WI38 (cell line): ENCODE results near the gene COL23A1.

ENCODE experiments used
- H3K4me3 ChIP-seq: 2 replicates; pipeline ENCODE4 v1.5.1; 2011; ENCODE audit warnings: low read depth, mild to moderate bottlenecking, control low read depth, low read length
- CTCF ChIP-seq: IDR thresholded peaks from 2 replicates; pipeline ENCODE4 v1.5.1; 2012; ENCODE audit warnings: low read depth, mild to moderate bottlenecking, control low read depth, low read length

COL23A1 gene

GRCh38 chr5:178537467-178538371 lies 52.5 kb downstream of the COL23A1 start:
- TF ChIP-seq CTCF = no peak
- H3K4me3 ChIP-seq = no peak overlapping the region

GRCh38 chr5:178536541-178537466 lies 53.4 kb downstream of the COL23A1 start:
- H3K4me3 ChIP-seq = no peak overlapping the region
- TF ChIP-seq CTCF = no peak

- TF ChIP-seq CTCF = no peak
Measured at GRCh38 chr5:178535299-178536175, 54.7 kb downstream of the COL23A1 start.

GRCh38 chr5:178533136-178533535 lies 57.1 kb downstream of the COL23A1 start:
- no peak overlapping the region for H3K4me3 ChIP-seq
- TF ChIP-seq CTCF = no peak

More at GRCh38 chr5:178535299-178536175, 54.7 kb downstream of the COL23A1 start:
- H3K4me3 ChIP-seq = no peak overlapping the region

- no peak for TF ChIP-seq CTCF
- H3K4me3 ChIP-seq = no peak overlapping the region
Measured at GRCh38 chr5:178532666-178533065, 57.5 kb downstream of the COL23A1 start.

- TF ChIP-seq CTCF = no peak
- H3K4me3 ChIP-seq = no peak overlapping the region
Measured at GRCh38 chr5:178532236-178532635, 58.0 kb downstream of the COL23A1 start.
